Gastrocnemius medialis (tissue), 4 donors: Measurements from ENCODE around the gene PACS2.

Experiments
- CTCF ChIP-seq, 5 experiments: fragments of 450-650 bp in 3 of 5; fragments of 200-600 bp in 2 of 5; sonication (generic) in 2 of 5; IDR thresholded peaks in 4 of 5; conservative IDR thresholded peaks in 1 of 5; 1 replicate in 4 of 5; 2 replicates in 1 of 5; pipeline ENCODE4 v1.5.1; 2016 to 2019; ENCODE audit warnings: antibody characterized with exemption in 5 of 5, mild to moderate bottlenecking in 3 of 5, moderate library complexity in 3 of 5
- POLR2A ChIP-seq, 2 donors: fragments of 450-650 bp; IDR thresholded peaks; one replicate each; pipeline ENCODE4 v1.6.1; 2017; ENCODE audit warnings: antibody characterized with exemption in 2 of 2, mild to moderate bottlenecking in 2 of 2, moderate library complexity in 2 of 2

GRCh38 chr14:105390849-105391500 is 76.4 kb downstream of the PACS2 start:
- no peak for TF ChIP-seq CTCF (IDR thresholded peaks at IDR 0.05 in 4 of 5, conservative IDR thresholded peaks at IDR 0.05 in 1 of 5)
- no peak for TF ChIP-seq POLR2A (IDR thresholded peaks at IDR 0.05)
